Anterior cingulate cortex (tissue), 58 donors: ENCODE data around the gene MS4A7.
A peak's percentile ranks its signal among the peaks of the same experiment; 100 is the strongest.

ENCODE experiments used
- DNase-seq, 58 donors: peaks; one replicate each; lab custom pipeline; 2025; lab: John Stamatoyannopoulos, UW

The MS4A7 gene

DNA sequence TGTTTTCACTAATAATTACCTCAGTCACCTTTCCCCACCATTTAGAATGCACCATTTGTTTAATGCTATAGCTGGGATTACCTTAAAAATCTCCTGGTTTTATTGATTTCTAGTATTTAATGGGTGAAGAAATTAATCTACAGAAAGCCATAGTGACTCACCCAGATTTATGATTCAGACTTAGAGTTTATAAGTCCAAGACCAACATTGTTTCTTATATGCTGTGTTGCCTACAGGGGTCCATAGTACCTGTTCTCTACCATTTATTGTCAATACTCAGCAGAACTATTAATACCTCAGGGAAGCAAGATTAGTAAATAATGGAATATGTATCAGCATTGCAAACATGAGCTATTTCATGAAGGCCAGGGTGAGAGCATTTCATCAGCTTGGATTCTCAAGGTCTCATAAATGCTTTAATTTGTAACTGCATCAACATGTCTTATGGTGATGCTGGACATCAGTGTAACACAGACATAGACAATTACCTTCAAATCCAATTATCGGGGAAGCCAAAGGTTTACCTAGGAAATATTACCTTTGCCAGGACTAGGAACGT is 8.0 kb upstream of the MS4A7 start:
- DNase-seq = no peak

DNA sequence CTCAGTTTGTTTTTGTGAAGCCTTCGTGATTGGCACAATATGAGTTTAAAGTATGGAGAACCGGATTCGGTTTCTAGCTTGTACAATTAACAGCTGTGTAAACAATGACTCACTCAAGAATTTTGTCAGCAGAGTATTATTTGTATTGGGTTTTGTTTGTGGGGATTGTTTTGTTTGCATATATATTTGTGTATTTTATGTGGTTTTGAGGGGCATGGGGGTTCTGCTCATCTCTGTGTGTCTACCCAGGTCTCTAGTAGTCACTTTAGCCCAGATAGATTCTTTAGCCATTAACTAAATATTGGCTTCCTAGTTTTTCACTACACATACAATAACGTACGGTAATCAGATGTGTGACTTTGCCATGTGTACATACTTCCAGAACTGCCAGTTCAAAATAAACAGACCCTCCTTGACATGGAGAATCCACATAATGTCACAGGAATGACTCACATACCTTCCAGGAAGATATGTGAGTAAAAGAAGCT is 7.5 kb upstream of the MS4A7 start:
- DNase-seq = no peak

DNA sequence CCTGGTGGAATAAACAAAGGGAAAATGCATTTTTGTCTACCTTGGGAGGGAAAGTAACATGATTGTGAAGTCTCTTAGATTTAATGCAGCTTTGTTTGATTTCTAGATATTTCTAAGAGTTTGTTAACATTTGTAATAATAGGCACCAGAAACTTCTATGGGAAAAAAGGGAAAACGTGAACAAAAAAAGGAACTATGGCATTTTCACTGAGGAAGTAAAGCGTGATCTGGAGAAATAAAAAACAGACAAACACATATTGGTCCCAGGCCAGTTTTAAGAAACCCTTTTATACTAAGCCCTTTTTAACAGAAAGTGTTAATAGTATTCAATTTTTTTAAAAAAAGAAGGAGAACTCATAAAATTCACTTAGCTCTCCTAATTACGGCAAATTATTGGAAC is 6.9 kb upstream of the MS4A7 start:
- no peak for DNase-seq

GRCh38 chr11:60371854-60372253 is 6.5 kb upstream of the MS4A7 start:
- no peak for DNase-seq

GRCh38 chr11:60372767-60373166 is 5.6 kb upstream of the MS4A7 start:
- no peak for DNase-seq

- no peak for DNase-seq
These were observed 3.0 kb upstream of the MS4A7 start for GRCh38 chr11:60375316-60375715.

DNA sequence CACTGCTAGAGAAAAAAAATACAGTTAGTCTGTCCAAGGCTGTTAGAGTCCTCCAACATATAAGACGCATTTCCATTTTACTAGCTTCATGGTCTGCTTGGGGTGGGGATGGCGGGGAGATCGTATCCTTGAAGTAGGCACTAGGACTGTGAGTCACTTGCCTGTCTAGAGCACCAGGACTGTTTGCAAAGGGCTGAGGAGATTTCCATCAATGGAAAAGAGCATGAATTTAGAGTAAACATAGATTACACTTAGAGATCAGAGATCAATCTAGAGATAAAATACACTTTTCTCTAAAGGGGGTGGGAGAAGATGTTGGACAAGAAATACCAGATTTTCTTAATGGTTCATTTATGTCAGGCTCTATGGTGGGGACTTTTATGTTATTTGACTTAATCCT is 1.7 kb upstream of the MS4A7 start:
- DNase-seq = no peak

DNA sequence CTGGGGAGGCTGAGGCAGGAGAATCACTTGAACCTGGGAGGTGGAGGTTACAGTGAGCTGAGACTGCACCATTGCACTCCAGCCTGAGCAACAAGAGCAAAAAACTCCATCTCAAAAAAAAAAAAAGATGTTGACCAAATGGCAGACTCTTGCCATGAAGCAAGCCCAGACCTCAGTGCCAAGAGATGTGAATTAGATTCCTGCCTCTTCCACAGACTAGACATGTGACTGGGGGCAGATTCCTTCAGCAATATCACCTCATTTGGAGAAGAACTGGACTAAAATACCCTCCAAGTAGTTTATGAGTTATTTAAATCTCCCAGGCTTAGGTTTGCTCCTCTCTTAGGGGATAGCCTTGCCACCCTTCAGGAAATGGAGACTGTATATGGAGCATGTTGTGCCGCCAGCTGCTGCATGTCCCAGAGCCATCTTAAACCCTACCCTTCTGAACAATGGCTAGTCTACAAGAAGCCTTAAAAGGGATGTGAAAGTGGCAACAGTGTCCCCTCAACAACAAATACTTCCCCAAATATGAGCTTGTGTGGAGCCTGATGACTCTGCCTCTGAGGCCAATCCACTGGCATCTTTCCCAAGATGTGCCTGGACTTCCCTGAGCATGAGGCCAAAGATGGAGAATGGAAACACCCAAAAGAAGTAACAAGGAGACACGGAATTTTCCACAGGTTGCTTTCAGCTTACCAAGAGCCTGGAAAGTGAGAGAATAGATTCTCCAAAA is 763 bp upstream of the MS4A7 start:
- peak in 27 of 58 donors; percentile 1 to 58 (median 5) for DNase-seq

GRCh38 chr11:60389279-60389910 is 11.1 kb downstream of the MS4A7 start:
- no peak for DNase-seq

DNA sequence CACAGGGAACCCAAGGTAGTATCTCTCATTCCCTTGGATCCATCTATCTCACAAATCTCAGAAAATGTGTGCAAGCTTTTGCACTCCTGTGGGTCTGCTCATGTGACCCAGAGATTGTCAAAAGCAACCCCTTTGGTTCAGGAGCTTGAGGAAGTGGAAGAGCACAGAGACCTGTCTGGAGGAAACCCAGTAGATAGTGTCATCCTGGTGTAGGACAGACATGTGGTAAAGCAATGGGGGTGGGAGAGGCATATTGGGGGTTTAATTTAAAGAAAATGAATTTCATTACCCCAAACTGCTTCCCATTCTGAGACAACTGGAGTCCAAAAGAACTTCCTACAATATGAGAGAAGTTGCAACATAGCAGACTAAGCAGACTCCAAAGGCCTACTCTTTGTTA is 12.1 kb downstream of the MS4A7 start:
- DNase-seq = no peak

DNA sequence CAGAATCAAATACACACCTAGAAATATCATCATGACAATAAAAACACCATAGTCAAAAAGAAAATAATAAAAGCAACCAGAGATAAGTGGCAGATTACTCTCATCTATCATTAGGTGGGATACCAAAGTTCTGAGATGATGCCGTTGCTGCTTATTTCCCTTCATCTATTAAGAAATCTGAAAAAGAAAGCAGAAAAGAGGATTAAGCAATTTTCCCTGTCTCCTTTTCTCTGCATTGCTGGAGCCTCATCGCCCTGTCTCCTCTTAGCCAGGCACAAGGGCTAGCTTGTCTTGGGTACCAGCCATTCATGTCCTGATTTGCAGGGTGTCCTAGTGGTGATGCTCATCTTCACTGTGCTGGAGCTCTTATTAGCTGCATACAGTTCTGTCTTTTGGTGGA is 14.0 kb downstream of the MS4A7 start:
- no peak for DNase-seq

DNA sequence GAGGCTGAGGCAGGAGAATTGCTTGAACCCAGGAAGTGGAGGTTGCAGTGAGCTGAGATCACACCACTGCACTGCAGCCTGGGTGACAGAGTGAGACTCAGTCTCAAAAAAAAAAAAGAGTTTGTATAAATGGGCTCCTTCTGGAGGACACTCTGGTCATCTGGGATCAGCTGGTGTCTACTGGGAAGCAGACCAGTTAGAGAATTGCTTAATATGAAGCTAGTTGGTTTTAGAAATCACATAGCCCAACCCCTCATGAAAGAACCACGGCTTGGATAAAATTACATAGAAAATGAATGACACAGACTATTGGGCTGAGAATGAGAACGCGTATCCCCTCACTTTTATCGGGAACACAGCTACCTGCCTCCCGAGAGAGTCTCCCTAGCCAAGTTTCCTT is 14.7 kb downstream of the MS4A7 start:
- DNase-seq = no peak

DNA sequence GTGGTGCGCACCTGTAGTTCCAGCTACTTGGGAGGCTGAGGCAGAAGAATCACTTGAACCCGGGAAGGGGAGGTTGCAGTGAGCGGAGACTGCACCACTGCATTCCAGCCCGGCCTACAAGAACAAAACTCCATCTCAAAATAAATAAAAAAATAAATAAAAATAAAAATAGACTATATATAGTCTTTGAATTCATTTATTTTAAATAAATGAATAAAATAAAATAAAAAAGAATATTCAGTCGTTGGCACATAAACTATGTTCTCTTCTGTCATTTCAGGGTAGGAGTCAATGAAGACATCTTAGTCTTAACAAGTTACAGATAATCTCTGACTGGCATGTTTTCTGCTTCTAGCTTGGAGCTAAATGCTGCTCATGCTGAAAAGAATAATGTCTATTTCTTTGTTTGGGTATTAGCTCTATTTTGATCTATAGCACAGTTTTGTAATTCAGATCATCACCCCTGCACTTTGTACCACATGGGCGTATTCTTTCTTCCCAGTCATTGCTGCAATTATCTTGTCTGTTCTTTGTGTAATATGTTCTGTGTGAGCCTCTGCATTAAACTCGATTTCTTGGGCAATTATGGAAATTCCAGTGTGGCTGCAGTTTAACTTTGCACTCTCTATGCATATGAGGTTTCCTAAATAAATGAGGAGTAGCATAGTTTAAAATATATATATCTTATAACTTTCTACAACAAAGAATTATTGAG is 16.5 kb downstream of the MS4A7 start:
- DNase-seq = no peak

- DNase-seq = no peak
These were observed 18.1 kb downstream of the MS4A7 start, which contains the start of gene MS4A14 for GRCh38 chr11:60396382-60396781. Gene MS4A14, plus strand, starts transcription at chr11:60396459. Its CDS starts 120 bp downstream, at chr11:60396579.

GRCh38 chr11:60396799-60397198 is 18.5 kb downstream of the MS4A7 start:
- no peak for DNase-seq

- no peak for DNase-seq
These were observed 41.7 kb downstream of the MS4A7 start for GRCh38 chr11:60420015-60420414.

GRCh38 chr11:60422609-60423008 is 44.3 kb downstream of the MS4A7 start:
- no peak for DNase-seq

DNA sequence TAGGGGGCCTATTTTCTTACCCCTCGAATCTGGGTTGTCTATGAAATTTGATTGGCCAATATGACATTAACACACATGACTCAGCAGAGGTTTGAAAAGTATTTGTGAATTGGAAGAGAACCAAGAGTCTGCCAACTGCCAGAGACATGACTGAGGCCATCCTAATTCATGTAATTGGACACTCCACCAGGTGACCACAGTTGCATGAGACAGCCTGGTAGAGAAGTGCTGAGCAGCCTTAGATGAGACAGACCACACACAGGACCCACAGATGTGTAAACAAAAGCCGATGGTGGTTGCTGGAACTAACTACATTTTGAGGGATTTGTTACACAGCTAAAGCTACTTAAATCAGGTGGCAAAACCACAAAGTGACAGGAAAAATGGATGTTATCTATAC is 50.2 kb downstream of the MS4A7 start:
- no peak for DNase-seq

DNA sequence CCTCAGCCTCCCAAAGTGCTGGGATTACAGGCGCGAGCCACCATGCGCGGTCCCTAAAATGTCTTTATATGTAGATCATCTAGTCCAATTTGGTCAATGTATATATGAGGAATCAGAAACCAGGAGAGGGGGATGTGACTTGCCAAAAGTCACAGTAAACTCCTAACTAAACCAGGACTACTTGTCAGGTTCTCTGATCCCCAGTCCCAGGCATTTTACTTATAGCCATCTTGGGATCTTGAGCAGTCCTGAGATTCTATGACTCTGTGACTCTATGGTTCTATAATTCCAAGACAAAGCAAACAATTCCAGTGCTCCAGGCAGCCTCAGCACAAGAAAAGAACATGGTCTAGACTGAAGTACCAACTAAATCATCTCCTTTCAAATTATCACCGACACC is 50.9 kb downstream of the MS4A7 start, which contains the start of gene MS4A5:
MS4A5 (plus strand) TSS at position 301 of the 400 bp plus-strand sequence. CDS start 103 bp downstream, outside the sequence.
- no peak for DNase-seq

GRCh38 chr11:60431251-60431650 is 52.9 kb downstream of the MS4A7 start:
- no peak for DNase-seq

GRCh38 chr11:60433401-60433800 is 55.1 kb downstream of the MS4A7 start:
- no peak for DNase-seq
